Measurements from ENCODE around the gene ARID5B. TPM values are rescaled to one million over a fixed set of nuclear protein-coding genes. Genes with fewer than 3 reads are reported as not detected.

The ARID5B gene
- total and polyA plus RNA-seq, 2 of the 4 experiments (the other 2 are of a cell fraction) = 41.0 to 125 TPM

GRCh38 chr10:62116896-62117295 is 215.4 kb downstream of the ARID5B start:
- H3K4me1 ChIP-seq (ENCODE audit: control insufficient read depth, insufficient read depth, low read length) = peaks cover 1% of the 10 kb centered on the region; the same call in 1 of the 2 replicates
- no peak for TF ChIP-seq MXI1 (IDR thresholded peaks at IDR 0.05; ENCODE audit: borderline replicate concordance, low read depth, low read length)
- no peaks in the 10 kb centered on the region for H3K9me1 ChIP-seq (ENCODE audit: insufficient read depth, low read length)
- no peak overlapping the region for H3K27ac ChIP-seq (ENCODE audit: insufficient read depth, low read length)
- H3K23ac ChIP-seq (ENCODE audit: low read depth, low read length) = no peak overlapping the region
- no peak overlapping the region for H2BK120ac ChIP-seq (ENCODE audit: low read depth, low read length)
- no peak overlapping the region for H3K4me2 ChIP-seq (ENCODE audit: low read depth, low read length)
- no peaks in the 10 kb centered on the region for H3K27me3 ChIP-seq (ENCODE audit: control insufficient read depth, insufficient read depth, low read length)
- H2AK5ac ChIP-seq (ENCODE audit: low read depth, low read length) = no peak overlapping the region
- no peak overlapping the region for H2BK20ac ChIP-seq (ENCODE audit: low read depth, low read length)
- 0 out of 2 replicates have a peak, but pooled peaks cover under 1% of the 10 kb centered on the region for H3K9me3 ChIP-seq (ENCODE audit: control insufficient read depth, insufficient read depth, low read length)
- dilution Hi-C loops (cut with HindIII; ENCODE audit: low sequenced_read_pairs, unreplicated experiment) (no loop called here), intact Hi-C loops (cut with micrococcal nuclease) (no loop called here), in situ Hi-C loops (cut with MboI; ENCODE audit: low sequenced_read_pairs) (no loop called here)
- H4K5ac ChIP-seq (ENCODE audit: low read depth, low read length) = no peak overlapping the region
- H3K36me3 ChIP-seq (ENCODE audit: control insufficient read depth, insufficient read depth, low read length) = no peaks in the 10 kb centered on the region
- no peak overlapping the region for H3K18ac ChIP-seq (ENCODE audit: low read depth, low read length)
- no peak overlapping the region for H2AK9ac ChIP-seq (replicated peaks; ENCODE audit: low read depth, low read length, poor library complexity)
- no peak overlapping the region for H3K14ac ChIP-seq (replicated peaks; ENCODE audit: low read depth, low read length)
- no peak overlapping the region for H3K9ac ChIP-seq (ENCODE audit: low read depth, low read length)
- no peak overlapping the region for H4K91ac ChIP-seq (ENCODE audit: insufficient read depth, low read depth, low read length)
- no CpG with 5 or more reads among the region's 6 CpGs for WGBS, 2 experiments (ENCODE audit: extremely low coverage in 2 of 2, insufficient read length in 1 of 2)
- no peak overlapping the region for H3K4ac ChIP-seq (ENCODE audit: low read depth, low read length)
- H3K56ac ChIP-seq (ENCODE audit: extremely low read depth, insufficient read depth, low read length) = no peak overlapping the region
- no peak overlapping the region for H2AFZ ChIP-seq (replicated peaks; ENCODE audit: low read length, poor library complexity)
- BruUV-seq (replicated peaks) = no TSS peak
- no peak overlapping the region; the same call in 2 of the 3 replicates for H2BK15ac ChIP-seq (ENCODE audit: low read depth, low read length)
- ATAC-seq (ENCODE audit: low read depth) = no peak
- CTCF ChIA-PET = no interaction called here
- H4K8ac ChIP-seq (ENCODE audit: low read depth in 2 of 2, low read length in 2 of 2) = no peak overlapping the region
- DNase-seq = no peak
- no peaks in the 10 kb centered on the region for H3K79me1 ChIP-seq (ENCODE audit: low read depth in 1 of 2, low read length in 2 of 2)
- H2BK5ac ChIP-seq (ENCODE audit: low read depth, low read length, poor library complexity, severe bottlenecking) = no peak overlapping the region
- POLR2A ChIA-PET (ENCODE audit: unreplicated experiment) = no interaction called here
- H4K20me1 ChIP-seq (ENCODE audit: insufficient read depth, low read length) = no peaks in the 10 kb centered on the region
- no peak overlapping the region for H3K4me3 ChIP-seq (ENCODE audit: insufficient read depth, low read depth, low read length)
